ENCODE measurements around the gene GRM1.

The GRM1 gene

DNA sequence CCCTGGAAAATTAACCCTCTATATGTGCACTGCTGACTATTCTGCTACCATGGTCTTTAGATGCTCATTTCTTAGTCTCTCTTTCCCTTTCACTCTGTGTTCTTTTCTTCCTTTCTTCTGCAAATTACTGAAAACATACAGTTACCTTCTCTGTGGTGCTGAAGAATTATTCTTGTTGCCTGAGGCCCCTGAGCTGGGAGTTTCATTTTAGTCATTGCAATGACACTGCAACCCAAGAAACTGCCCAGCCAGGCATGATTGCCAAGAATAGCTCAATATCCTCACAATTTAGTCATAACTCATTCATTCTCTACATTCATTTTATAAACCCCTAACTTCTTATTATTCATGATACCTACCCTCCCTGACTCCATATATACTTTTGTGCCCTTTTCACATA, 269.0 kb downstream of the GRM1 start:
- DNase-seq (ENCODE audit: low spot score) (no peak), ATAC-seq (ENCODE audit: low read depth) (no peak)
- Histone ChIP-seq H3K36me3 (ENCODE audit: low read depth) (no peaks in the 10 kb centered on the region), H3K4me1 (ENCODE audit: insufficient read depth, poor library complexity, severe bottlenecking) (no peaks in the 10 kb centered on the region), H3K27ac (ENCODE audit: poor library complexity, severe bottlenecking) (no peak overlapping the region), H3K9me3 (ENCODE audit: severe bottlenecking) (no peaks in the 10 kb centered on the region), H3K4me3 (ENCODE audit: severe bottlenecking) (no peak overlapping the region), H3K27me3 (ENCODE audit: insufficient read depth, poor library complexity, severe bottlenecking) (no peaks in the 10 kb centered on the region)
- TF ChIP-seq, protein P1, sequence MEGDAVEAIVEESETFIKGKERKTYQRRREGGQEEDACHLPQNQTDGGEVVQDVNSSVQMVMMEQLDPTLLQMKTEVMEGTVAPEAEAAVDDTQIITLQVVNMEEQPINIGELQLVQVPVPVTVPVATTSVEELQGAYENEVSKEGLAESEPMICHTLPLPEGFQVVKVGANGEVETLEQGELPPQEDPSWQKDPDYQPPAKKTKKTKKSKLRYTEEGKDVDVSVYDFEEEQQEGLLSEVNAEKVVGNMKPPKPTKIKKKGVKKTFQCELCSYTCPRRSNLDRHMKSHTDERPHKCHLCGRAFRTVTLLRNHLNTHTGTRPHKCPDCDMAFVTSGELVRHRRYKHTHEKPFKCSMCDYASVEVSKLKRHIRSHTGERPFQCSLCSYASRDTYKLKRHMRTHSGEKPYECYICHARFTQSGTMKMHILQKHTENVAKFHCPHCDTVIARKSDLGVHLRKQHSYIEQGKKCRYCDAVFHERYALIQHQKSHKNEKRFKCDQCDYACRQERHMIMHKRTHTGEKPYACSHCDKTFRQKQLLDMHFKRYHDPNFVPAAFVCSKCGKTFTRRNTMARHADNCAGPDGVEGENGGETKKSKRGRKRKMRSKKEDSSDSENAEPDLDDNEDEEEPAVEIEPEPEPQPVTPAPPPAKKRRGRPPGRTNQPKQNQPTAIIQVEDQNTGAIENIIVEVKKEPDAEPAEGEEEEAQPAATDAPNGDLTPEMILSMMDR (IDR thresholded peaks at IDR 0.05; ENCODE audit: poor library complexity, severe bottlenecking): no peak

- H3K36me3 ChIP-seq (ENCODE audit: low read depth): no peaks in the 10 kb centered on the region
- H3K4me3 ChIP-seq (ENCODE audit: severe bottlenecking): no peak overlapping the region
- DNase-seq (ENCODE audit: low spot score): no peak
- no peak overlapping the region for H3K27ac ChIP-seq (ENCODE audit: poor library complexity, severe bottlenecking)
- no peaks in the 10 kb centered on the region for H3K9me3 ChIP-seq (ENCODE audit: severe bottlenecking)
- H3K27me3 ChIP-seq (ENCODE audit: insufficient read depth, poor library complexity, severe bottlenecking): no peaks in the 10 kb centered on the region
- no peak for ATAC-seq (ENCODE audit: low read depth)
- TF ChIP-seq, protein P1 (IDR thresholded peaks at IDR 0.05; ENCODE audit: poor library complexity, severe bottlenecking): no peak
- H3K4me1 ChIP-seq (ENCODE audit: insufficient read depth, poor library complexity, severe bottlenecking): no peaks in the 10 kb centered on the region
Measured at GRCh38 chr6:146300521-146300920, 271.7 kb downstream of the GRM1 start.

DNA sequence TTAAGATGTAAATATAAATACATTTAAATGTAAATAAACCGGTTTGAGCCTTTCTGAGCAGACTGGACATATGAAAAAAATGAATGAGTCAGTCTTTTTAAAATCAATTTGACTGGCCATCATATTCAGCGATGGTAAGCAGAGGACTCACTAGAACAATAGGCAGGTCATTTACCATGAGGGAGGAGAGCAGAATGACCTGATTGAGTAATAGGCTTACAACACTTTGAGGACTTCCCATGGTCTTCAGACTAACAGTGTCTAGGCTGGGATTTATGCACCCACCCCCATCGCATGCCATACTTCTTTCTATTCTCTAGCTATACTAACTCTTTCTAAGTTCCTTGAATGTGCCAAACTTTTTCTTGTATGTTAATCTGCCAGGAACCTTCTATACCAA, 272.9 kb downstream of the GRM1 start:
- ATAC-seq (ENCODE audit: low read depth): no peak
- TF ChIP-seq, protein P1 (IDR thresholded peaks at IDR 0.05; ENCODE audit: poor library complexity, severe bottlenecking): no peak

GRCh38 chr6:146302994-146303393, 274.1 kb downstream of the GRM1 start:
- ATAC-seq (ENCODE audit: low read depth) (no peak), DNase-seq (ENCODE audit: low spot score) (no peak)
- H3K9me3 ChIP-seq (ENCODE audit: severe bottlenecking): no peaks in the 10 kb centered on the region
- no peaks in the 10 kb centered on the region for H3K27me3 ChIP-seq (ENCODE audit: insufficient read depth, poor library complexity, severe bottlenecking)
- H3K4me3 ChIP-seq (ENCODE audit: severe bottlenecking): no peak overlapping the region
- H3K27ac ChIP-seq (ENCODE audit: poor library complexity, severe bottlenecking): no peak overlapping the region
- TF ChIP-seq, protein P1 (IDR thresholded peaks at IDR 0.05; ENCODE audit: poor library complexity, severe bottlenecking): no peak
- no peaks in the 10 kb centered on the region for H3K36me3 ChIP-seq (ENCODE audit: low read depth)
- no peaks in the 10 kb centered on the region for H3K4me1 ChIP-seq (ENCODE audit: insufficient read depth, poor library complexity, severe bottlenecking)

More for the DNA sequence above, 272.9 kb downstream of the GRM1 start:
- Histone ChIP-seq H3K27ac (ENCODE audit: poor library complexity, severe bottlenecking) (no peak overlapping the region), H3K27me3 (ENCODE audit: insufficient read depth, poor library complexity, severe bottlenecking) (no peaks in the 10 kb centered on the region), H3K9me3 (ENCODE audit: severe bottlenecking) (no peaks in the 10 kb centered on the region), H3K4me1 (ENCODE audit: insufficient read depth, poor library complexity, severe bottlenecking) (no peaks in the 10 kb centered on the region), H3K4me3 (ENCODE audit: severe bottlenecking) (no peak overlapping the region), H3K36me3 (ENCODE audit: low read depth) (no peaks in the 10 kb centered on the region)
- no peak for DNase-seq (ENCODE audit: low spot score)

GRCh38 chr6:146304181-146304580, 275.3 kb downstream of the GRM1 start:
- Histone ChIP-seq H3K4me3 (ENCODE audit: severe bottlenecking) (no peak overlapping the region), H3K4me1 (ENCODE audit: insufficient read depth, poor library complexity, severe bottlenecking) (no peaks in the 10 kb centered on the region)

More at GRCh38 chr6:146304181-146304580, 275.3 kb downstream of the GRM1 start:
- no peak for DNase-seq (ENCODE audit: low spot score)
- H3K27me3 ChIP-seq (ENCODE audit: insufficient read depth, poor library complexity, severe bottlenecking): no peaks in the 10 kb centered on the region
- H3K27ac ChIP-seq (ENCODE audit: poor library complexity, severe bottlenecking): no peak overlapping the region
- TF ChIP-seq, protein P1 (IDR thresholded peaks at IDR 0.05; ENCODE audit: poor library complexity, severe bottlenecking): no peak
- H3K9me3 ChIP-seq (ENCODE audit: severe bottlenecking): no peaks in the 10 kb centered on the region
- no peaks in the 10 kb centered on the region for H3K36me3 ChIP-seq (ENCODE audit: low read depth)
- ATAC-seq (ENCODE audit: low read depth): no peak

Data from RWPE2 (cell line).